H1 (cell line): ENCODE results near the gene C10orf120. TPM values are rescaled to one million over a fixed set of nuclear protein-coding genes. Genes with fewer than 3 reads are reported as not detected.

Experiments used
- CREB1 ChIP-seq: IDR thresholded peaks from 2 replicates; pipeline ENCODE4 v1.6.1; 2012; ENCODE audit warnings: inconsistent platforms
- EP300 ChIP-seq, 2 experiments: IDR thresholded peaks; 1 replicate in 1 of 2; 2 replicates in 1 of 2; pipeline ENCODE4 v1.6.1; 2011 to 2012; ENCODE audit warnings: low read depth in 2 of 2, low read length in 2 of 2, mild to moderate bottlenecking in 2 of 2, borderline replicate concordance in 1 of 2, inconsistent platforms in 1 of 2, moderate library complexity in 1 of 2
- EZH2 ChIP-seq: fragments of 200-600 bp; sonication (generic); IDR thresholded peaks from 2 replicates; pipeline ENCODE4 v1.7.1; 2012; ENCODE audit warnings: low read depth, mild to moderate bottlenecking, moderate library complexity, low read length, inconsistent platforms; ENCODE audit not compliant: severe bottlenecking
- JUN ChIP-seq: IDR thresholded peaks from 2 replicates; pipeline ENCODE4 v1.6.1; 2011; ENCODE audit warnings: low read depth, mild to moderate bottlenecking, improper control_type of control experiment, low read length
- RFX5 ChIP-seq: IDR thresholded peaks from 2 replicates; pipeline ENCODE4 v1.6.1; 2011; ENCODE audit warnings: low read depth, low read length, improper control_type of control experiment, borderline replicate concordance
- TCF12 ChIP-seq: IDR thresholded peaks from 2 replicates; pipeline ENCODE4 v1.6.1; 2011; ENCODE audit warnings: low read depth, mild to moderate bottlenecking, low read length
- polyA plus RNA-seq, 7 experiments: library from polyadenylated mRNA; depleted of rRNA in 3 of 7; stranded (reverse) in 5 of 7; unstranded in 2 of 7; fragments of >200 nt in 5 of 7; fragments of 200-250 nt in 2 of 7; gene quantifications; 1 replicate in 5 of 7; 2 replicates in 1 of 7; 4 replicates in 1 of 7; pipeline versions ENCODE4 v1.2.1 to v1.2.3, GENCODE V29; 2011 to 2013; ENCODE audit warnings: missing spikeins in 2 of 7, mixed read lengths in 2 of 7
- total RNA-seq: library from RNA; stranded (reverse); fragmentation: NEBNext Ultra II Directional; extraction: Animal tissue kit (Norgen Biotek cat#: 25700); gene quantifications from 2 replicates; pipeline ENCODE4 v1.2.1, GENCODE V29; 2021
- TF ChIP-seq, protein P1 (sequence below): IDR thresholded peaks from 2 replicates; pipeline ENCODE4 v1.6.1; 2012; ENCODE audit warnings: inconsistent platforms

The C10orf120 gene
- total and polyA plus RNA-seq, 2 of the 8 experiments (the other 6 are each of a cell fraction or from before 2014, with no cell fraction given): not detected

GRCh38 chr10:122738031-122738430 lies 38.4 kb upstream of the C10orf120 start (continued):
- TF ChIP-seq, protein P1, sequence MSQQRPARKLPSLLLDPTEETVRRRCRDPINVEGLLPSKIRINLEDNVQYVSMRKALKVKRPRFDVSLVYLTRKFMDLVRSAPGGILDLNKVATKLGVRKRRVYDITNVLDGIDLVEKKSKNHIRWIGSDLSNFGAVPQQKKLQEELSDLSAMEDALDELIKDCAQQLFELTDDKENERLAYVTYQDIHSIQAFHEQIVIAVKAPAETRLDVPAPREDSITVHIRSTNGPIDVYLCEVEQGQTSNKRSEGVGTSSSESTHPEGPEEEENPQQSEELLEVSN: no peak
- TF ChIP-seq CREB1 (no peak), EZH2 (no peak), JUN (no peak), EP300 (IDR thresholded peaks at IDR 0.05; ENCODE audit: borderline replicate concordance in 1 of 2, low read depth in 2 of 2, low read length in 2 of 2) (no peak), TCF12 (no peak), RFX5 (no peak)
